GM19467 (cell line): ENCODE measurements around the gene RASSF7.

ENCODE experiments used
- ATAC-seq: cut with Tn5 transposase; IDR thresholded peaks from one replicate; pipeline ENCODE4 v1.9.1; 2021; ENCODE audit warnings: mild to moderate bottlenecking, moderate library complexity; ENCODE audit not compliant: unreplicated experiment

RASSF7 gene

GRCh38 chr11:579830-580601 lies 19.2 kb downstream of the RASSF7 start:
- ATAC-seq: no peak

- no peak for ATAC-seq
Measured at GRCh38 chr11:581342-581741, 20.6 kb downstream of the RASSF7 start.

- no peak for ATAC-seq
Measured at GRCh38 chr11:581752-582151, 21.0 kb downstream of the RASSF7 start.

- no peak for ATAC-seq
Measured at GRCh38 chr11:584287-584686, 23.5 kb downstream of the RASSF7 start.

- no peak for ATAC-seq
Measured at GRCh38 chr11:586376-587316, 25.9 kb downstream of the RASSF7 start.

GRCh38 chr11:587546-587945 lies 26.8 kb downstream of the RASSF7 start:
- no peak for ATAC-seq

- ATAC-seq: no peak
Measured at GRCh38 chr11:587978-588380, 27.2 kb downstream of the RASSF7 start.

- ATAC-seq: no peak
Measured at GRCh38 chr11:589798-590197, 29.0 kb downstream of the RASSF7 start.

GRCh38 chr11:590997-591396 lies 30.2 kb downstream of the RASSF7 start:
- ATAC-seq: no peak

GRCh38 chr11:592501-592900 lies 31.7 kb downstream of the RASSF7 start:
- no peak for ATAC-seq

- no peak for ATAC-seq
Measured at GRCh38 chr11:592918-593317, 32.1 kb downstream of the RASSF7 start.

GRCh38 chr11:593347-593746 lies 32.6 kb downstream of the RASSF7 start:
- ATAC-seq: no peak

- ATAC-seq: no peak
Measured at GRCh38 chr11:595400-595799, 34.6 kb downstream of the RASSF7 start.

GRCh38 chr11:596374-596773 lies 35.6 kb downstream of the RASSF7 start:
- ATAC-seq: no peak

GRCh38 chr11:597166-597725 lies 36.5 kb downstream of the RASSF7 start:
- no peak for ATAC-seq

GRCh38 chr11:598005-598680 lies 37.4 kb downstream of the RASSF7 start:
- no peak for ATAC-seq

- ATAC-seq: no peak
Measured at GRCh38 chr11:601573-602245, 40.9 kb downstream of the RASSF7 start.

- ATAC-seq: no peak
Measured at GRCh38 chr11:603154-603553, 42.4 kb downstream of the RASSF7 start.

GRCh38 chr11:605286-606129 lies 44.7 kb downstream of the RASSF7 start:
- ATAC-seq: no peak

- ATAC-seq: no peak
Measured at GRCh38 chr11:606245-606644, 45.5 kb downstream of the RASSF7 start.
